OCI-LY1 (cell line): ENCODE data around the gene KIAA1328.

ENCODE experiments used
- H2AFZ ChIP-seq: fragments of 200-600 bp; sonication (generic), shearing (Covaris generic); 2 replicates; pipeline ENCODE4 v1.6.0; 2014; ENCODE audit warnings: antibody characterized with exemption, mild to moderate bottlenecking, low read length
- H3F3A ChIP-seq: fragments of 200-600 bp; sonication (generic), shearing (Covaris generic); 2 replicates; pipeline ENCODE4 v1.6.0; 2014; ENCODE audit warnings: mild to moderate bottlenecking, antibody characterized with exemption, low read length, moderate library complexity; ENCODE audit not compliant: insufficient read depth
- H3K27ac ChIP-seq: fragments of 200-600 bp; sonication (generic); 2 replicates; pipeline ENCODE4 v1.5.1; 2014; ENCODE audit warnings: low read length, mixed run types, mild to moderate bottlenecking, low read depth; ENCODE audit not compliant: poor library complexity, severe bottlenecking
- H3K27me3 ChIP-seq: fragments of 200-600 bp; sonication (generic); 2 replicates; pipeline ENCODE4 v1.6.0; 2014; ENCODE audit warnings: antibody characterized with exemption, mild to moderate bottlenecking, low read length, moderate library complexity; ENCODE audit not compliant: insufficient read depth
- H3K36me3 ChIP-seq: fragments of 200-600 bp; sonication (generic); 2 replicates; pipeline ENCODE4 v1.6.1; 2014; ENCODE audit warnings: mild to moderate bottlenecking, antibody characterized with exemption, low read length, moderate library complexity, mixed read lengths; ENCODE audit not compliant: insufficient read depth
- H3K4me1 ChIP-seq: fragments of 200-600 bp; sonication (generic); 2 replicates; pipeline ENCODE4 v1.5.1; 2014; ENCODE audit warnings: mild to moderate bottlenecking, low read length, moderate library complexity; ENCODE audit not compliant: insufficient read depth, severe bottlenecking
- H3K4me2 ChIP-seq: fragments of 200-600 bp; sonication (generic), shearing (Covaris generic); 2 replicates; pipeline ENCODE4 v1.6.1; 2014; ENCODE audit warnings: low read length
- H3K4me3 ChIP-seq: fragments of 200-600 bp; sonication (generic); 2 replicates; pipeline ENCODE4 v1.5.1; 2014; ENCODE audit warnings: low read length, low read depth, mild to moderate bottlenecking, mixed read lengths; ENCODE audit not compliant: poor library complexity, severe bottlenecking
- H3K79me2 ChIP-seq: fragments of 200-600 bp; shearing (Covaris generic); 2 replicates; pipeline ENCODE4 v1.6.1; 2016; ENCODE audit warnings: mixed run types, low read length, mixed read lengths; ENCODE audit not compliant: insufficient read depth
- H3K9ac ChIP-seq: fragments of 200-600 bp; sonication (generic), shearing (Covaris generic); 2 replicates; pipeline ENCODE4 v1.6.1; 2014; ENCODE audit warnings: mild to moderate bottlenecking, low read length, mixed read lengths
- H3K9me2 ChIP-seq: fragments of 200-600 bp; sonication (generic), shearing (Covaris generic); 2 replicates; pipeline ENCODE4 v1.6.1; 2014; ENCODE audit warnings: low read depth, mild to moderate bottlenecking, low read length, mixed read lengths
- H3K9me3 ChIP-seq: fragments of 200-600 bp; shearing (Covaris generic); 2 replicates; pipeline ENCODE4 v1.6.1; 2014; ENCODE audit warnings: low read length, mixed read lengths
- H4K20me1 ChIP-seq: fragments of 200-600 bp; sonication (generic), shearing (Covaris generic); 2 replicates; pipeline ENCODE4 v1.6.0; 2016; ENCODE audit warnings: mild to moderate bottlenecking, low read length; ENCODE audit not compliant: insufficient read depth
- EZH2 ChIP-seq: fragments of 200-600 bp; sonication (generic), shearing (Covaris generic); IDR thresholded peaks from 2 replicates; pipeline ENCODE4 v1.8.0; 2017; ENCODE audit warnings: borderline replicate concordance, mixed run types, mild to moderate bottlenecking, antibody characterized with exemption, low read length, moderate library complexity, mixed read lengths
- TF ChIP-seq, protein P1 (sequence below): fragments of 200-600 bp; sonication (generic), shearing (Covaris generic); IDR thresholded peaks from 2 replicates; pipeline ENCODE4 v1.5.1; 2017; ENCODE audit warnings: mild to moderate bottlenecking, antibody characterized with exemption, low read length, moderate library complexity, mixed read lengths

The KIAA1328 gene

DNA sequence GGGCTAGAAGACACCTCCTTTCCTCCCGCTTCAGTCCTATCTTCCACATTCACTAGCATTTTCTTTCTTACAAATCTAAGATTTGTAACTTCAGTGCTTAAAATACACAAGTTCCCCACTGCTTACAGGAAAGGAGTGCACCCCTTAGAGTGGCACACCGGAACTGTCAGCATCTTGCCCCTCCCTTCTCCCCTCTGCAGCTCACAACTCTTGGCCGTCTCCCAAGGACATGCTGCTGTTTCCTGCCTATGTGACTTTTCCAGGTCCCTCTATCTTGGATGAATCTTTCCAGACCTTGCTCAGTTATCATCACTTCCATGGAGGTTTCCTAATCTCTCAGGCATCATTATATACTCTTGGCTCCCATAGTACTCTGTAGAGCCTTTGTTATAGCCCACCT lies 401.8 kb downstream of the KIAA1328 start:
- Histone ChIP-seq H3K4me3 (no peak overlapping the region), H3K4me1 (peaks cover 3% of the 10 kb centered on the region), H3K79me2 (no peaks in the 10 kb centered on the region), H3K9ac (no peak overlapping the region), H3K36me3 (no peaks in the 10 kb centered on the region), H3K4me2 (no peak overlapping the region), H3K9me2 (no peaks in the 10 kb centered on the region), H4K20me1 (no peaks in the 10 kb centered on the region), H3K27me3 (no peaks in the 10 kb centered on the region), H3K27ac (no peak overlapping the region), H2AFZ (no peak overlapping the region), H3F3A (no peaks in the 10 kb centered on the region), H3K9me3 (no peaks in the 10 kb centered on the region)
- no peak for TF ChIP-seq EZH2

DNA sequence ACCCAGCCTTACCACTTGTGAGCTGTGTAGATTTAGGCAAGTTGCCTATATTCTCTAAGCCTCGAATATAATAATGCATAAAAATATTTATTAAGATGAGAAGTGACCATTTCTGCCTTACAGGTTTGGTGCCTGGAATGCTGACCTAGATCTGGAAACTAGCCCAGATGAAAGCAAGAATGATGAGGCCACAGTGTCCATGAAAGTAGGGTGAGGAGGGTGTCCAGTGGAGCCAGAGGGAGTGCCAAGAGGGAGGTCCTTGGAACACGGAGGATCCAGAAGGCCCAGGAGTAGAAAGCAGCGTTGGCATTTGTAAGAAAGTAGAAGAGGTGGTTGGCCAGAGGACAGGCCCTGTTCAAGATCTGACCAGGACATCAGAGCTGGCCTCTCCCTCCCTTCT lies 402.3 kb downstream of the KIAA1328 start:
- TF ChIP-seq, protein P1, sequence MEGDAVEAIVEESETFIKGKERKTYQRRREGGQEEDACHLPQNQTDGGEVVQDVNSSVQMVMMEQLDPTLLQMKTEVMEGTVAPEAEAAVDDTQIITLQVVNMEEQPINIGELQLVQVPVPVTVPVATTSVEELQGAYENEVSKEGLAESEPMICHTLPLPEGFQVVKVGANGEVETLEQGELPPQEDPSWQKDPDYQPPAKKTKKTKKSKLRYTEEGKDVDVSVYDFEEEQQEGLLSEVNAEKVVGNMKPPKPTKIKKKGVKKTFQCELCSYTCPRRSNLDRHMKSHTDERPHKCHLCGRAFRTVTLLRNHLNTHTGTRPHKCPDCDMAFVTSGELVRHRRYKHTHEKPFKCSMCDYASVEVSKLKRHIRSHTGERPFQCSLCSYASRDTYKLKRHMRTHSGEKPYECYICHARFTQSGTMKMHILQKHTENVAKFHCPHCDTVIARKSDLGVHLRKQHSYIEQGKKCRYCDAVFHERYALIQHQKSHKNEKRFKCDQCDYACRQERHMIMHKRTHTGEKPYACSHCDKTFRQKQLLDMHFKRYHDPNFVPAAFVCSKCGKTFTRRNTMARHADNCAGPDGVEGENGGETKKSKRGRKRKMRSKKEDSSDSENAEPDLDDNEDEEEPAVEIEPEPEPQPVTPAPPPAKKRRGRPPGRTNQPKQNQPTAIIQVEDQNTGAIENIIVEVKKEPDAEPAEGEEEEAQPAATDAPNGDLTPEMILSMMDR, result no peak
- no peak for TF ChIP-seq EZH2
- Histone ChIP-seq H3K9ac (no peak overlapping the region), H3F3A (no peaks in the 10 kb centered on the region), H4K20me1 (no peaks in the 10 kb centered on the region), H2AFZ (no peak overlapping the region), H3K9me2 (no peaks in the 10 kb centered on the region), H3K27me3 (no peaks in the 10 kb centered on the region), H3K4me3 (no peak overlapping the region), H3K4me1 (no peaks in the 10 kb centered on the region), H3K36me3 (no peaks in the 10 kb centered on the region), H3K27ac (no peak overlapping the region), H3K79me2 (no peaks in the 10 kb centered on the region), H3K9me3 (no peaks in the 10 kb centered on the region), H3K4me2 (no peak overlapping the region)

DNA sequence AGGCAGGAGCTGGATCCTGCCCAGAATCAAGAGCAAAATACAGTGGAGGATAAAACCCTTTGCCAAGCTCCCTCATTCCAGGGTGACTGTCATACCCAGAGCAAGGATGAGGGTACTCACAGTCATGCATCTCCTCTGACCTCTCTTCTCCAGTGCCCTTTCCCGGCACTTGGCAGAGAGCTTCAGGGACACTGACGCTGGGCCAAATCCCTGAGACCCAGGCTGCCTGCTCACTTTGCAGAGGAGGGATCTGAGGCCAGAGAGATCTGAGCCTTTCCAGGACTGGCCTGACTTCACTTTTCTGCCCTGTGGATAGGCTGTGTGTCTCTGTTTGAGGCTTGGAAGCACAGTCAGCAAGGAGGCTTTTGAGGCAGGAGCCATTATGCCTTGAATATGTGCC lies 406.7 kb downstream of the KIAA1328 start:
- no peak overlapping the region for H3K4me3 ChIP-seq
- TF ChIP-seq EZH2, result no peak
- TF ChIP-seq, protein P1, result no peak
- no peaks in the 10 kb centered on the region for H3F3A ChIP-seq

DNA sequence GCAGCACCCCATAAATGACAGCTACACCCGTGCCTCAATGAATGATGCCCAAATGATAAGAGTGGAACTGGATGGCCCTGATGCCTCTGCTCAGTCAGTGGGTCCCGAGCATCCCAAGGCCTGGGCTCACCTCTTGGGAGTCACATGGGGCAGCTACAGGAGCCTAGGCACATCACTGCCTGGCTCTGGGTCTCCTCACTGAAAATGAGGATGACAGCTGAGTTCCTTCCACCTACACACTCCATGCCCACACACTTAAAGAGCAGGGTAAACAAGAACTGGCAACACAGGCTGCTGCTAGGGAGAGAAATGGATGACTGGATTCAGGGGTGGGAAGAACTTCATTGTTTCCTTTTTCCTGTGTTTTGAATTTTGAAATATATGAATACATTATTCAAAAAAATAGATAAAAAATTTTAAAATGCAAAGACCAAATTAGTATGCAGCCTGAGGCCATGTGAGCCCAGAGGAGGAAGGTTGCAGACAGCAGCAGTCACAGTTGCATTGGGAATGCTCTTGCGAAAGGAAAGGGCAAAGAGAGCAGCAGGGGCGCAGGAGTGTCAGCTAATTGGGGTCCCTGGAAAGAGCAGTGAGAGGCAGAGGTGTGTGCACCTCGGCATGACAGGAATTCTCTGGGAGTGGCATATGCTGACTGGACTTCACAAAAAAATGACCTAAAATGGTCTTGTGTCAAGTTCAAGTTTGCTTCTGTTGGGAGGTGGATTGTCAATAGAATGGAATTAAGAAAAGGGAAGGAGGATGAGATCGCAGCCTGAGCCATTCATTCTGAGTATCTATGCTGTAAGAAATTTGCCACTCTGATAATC lies 409.6 kb downstream of the KIAA1328 start:
- H2AFZ ChIP-seq, result no peak overlapping the region
- no peaks in the 10 kb centered on the region for H3K9me2 ChIP-seq
- no peaks in the 10 kb centered on the region for H3F3A ChIP-seq
- no peaks in the 10 kb centered on the region for H3K9me3 ChIP-seq
- no peak overlapping the region for H3K9ac ChIP-seq
- H3K4me3 ChIP-seq, result no peak overlapping the region
- no peak overlapping the region for H3K27ac ChIP-seq
- H4K20me1 ChIP-seq, result no peaks in the 10 kb centered on the region
- no peaks in the 10 kb centered on the region for H3K79me2 ChIP-seq
- no peaks in the 10 kb centered on the region for H3K36me3 ChIP-seq
- H3K27me3 ChIP-seq, result 0 out of 2 replicates have a peak, but pooled peaks cover 5% of the 10 kb centered on the region
- TF ChIP-seq EZH2, result no peak
- TF ChIP-seq, protein P1, result no peak
- no peak overlapping the region for H3K4me2 ChIP-seq
- H3K4me1 ChIP-seq, result no peaks in the 10 kb centered on the region

More for the DNA sequence above, 406.7 kb downstream of the KIAA1328 start:
- H2AFZ ChIP-seq, result no peak overlapping the region
- H3K4me1 ChIP-seq, result no peaks in the 10 kb centered on the region
- H3K79me2 ChIP-seq, result no peaks in the 10 kb centered on the region
- H3K27me3 ChIP-seq, result no peaks in the 10 kb centered on the region
- H3K9me2 ChIP-seq, result no peaks in the 10 kb centered on the region
- no peaks in the 10 kb centered on the region for H3K9me3 ChIP-seq
- H3K36me3 ChIP-seq, result no peaks in the 10 kb centered on the region
- no peak overlapping the region for H3K4me2 ChIP-seq
- H4K20me1 ChIP-seq, result no peaks in the 10 kb centered on the region
- H3K27ac ChIP-seq, result no peak overlapping the region
- H3K9ac ChIP-seq, result no peak overlapping the region
